ENCODE data around the gene PITPNM3. TPM values are rescaled to one million over a fixed set of nuclear protein-coding genes. Genes with fewer than 3 reads are reported as not detected.

PITPNM3 gene
- total and polyA plus RNA-seq, 10 donors, result 5.4 to 215 (median 125) TPM

DNA sequence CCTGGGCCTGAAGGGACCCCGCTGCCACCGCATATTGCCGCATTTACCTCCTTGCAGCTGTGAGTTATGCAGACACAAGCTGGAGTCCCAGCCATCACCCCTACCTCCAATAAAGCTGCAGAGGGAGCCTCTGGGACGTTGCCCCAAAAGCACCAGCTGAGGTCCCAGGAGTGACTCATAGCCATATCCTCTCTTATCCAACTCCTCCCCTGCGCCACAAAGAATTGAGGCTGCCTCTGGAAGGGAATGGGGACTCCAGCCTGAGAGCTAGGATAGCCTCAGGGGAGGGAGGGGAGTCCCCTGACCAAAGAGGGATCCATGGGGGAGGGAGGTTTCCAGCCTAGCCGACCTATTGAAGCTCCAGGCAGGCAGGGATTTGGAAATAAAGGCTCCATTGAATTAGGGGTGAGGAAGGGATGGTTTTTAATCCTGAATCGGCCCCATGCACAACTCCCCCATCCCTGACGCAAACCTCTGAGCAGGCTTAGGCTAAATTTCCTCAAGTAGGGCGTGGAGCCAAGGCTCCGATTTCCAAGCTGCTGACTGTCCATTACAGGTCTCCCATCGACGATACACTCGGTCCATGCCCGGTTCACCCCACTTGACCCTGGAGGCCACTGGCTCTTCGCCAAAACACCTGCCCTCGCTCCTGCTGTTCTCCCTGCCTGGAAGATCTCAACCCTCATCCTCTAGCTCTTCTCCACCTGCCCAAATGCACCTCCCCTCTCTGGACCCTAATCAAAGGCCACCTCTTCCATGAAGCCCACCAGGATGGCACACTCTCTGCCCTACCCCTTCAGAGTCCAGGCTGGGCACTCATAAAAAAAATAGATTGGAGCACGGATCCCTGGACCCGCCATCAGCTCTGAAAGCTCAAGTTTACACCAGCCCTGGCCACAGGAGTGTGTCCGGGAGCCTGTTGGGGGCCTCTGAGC is 84.6 kb downstream of the PITPNM3 start:
- H3K27me3 ChIP-seq (replicated peaks in 1 of 7), result no peaks in the 10 kb centered on the region
- H3K4me1 ChIP-seq, result peaks cover 0 to 58% (median 31%) of the 10 kb centered on the region in 6 donors
- peak overlapping the region in 7 of 8 donors; percentile 19 to 66 (median 55) for H3K27ac ChIP-seq
- WGBS, 5 donors, result 70 to 76% (median 72%) methylated on average over 14 to 19 of the region's 19 CpGs
- no peak overlapping the region for H3K4me3 ChIP-seq
- no peak for DNase-seq
- H3K36me3 ChIP-seq, result peaks cover 0 to 96% (median 13%) of the 10 kb centered on the region in 6 donors
- no peaks in the 10 kb centered on the region for H3K9me3 ChIP-seq
- intact Hi-C loops (cut with DNase I; ENCODE audit: low total_unique reads), result loop anchor here (5.0 kb wide), 2 partner anchors 86 to 176 kb away; partner anchors contain the start of gene PITPNM3
- TF ChIP-seq, protein P1, sequence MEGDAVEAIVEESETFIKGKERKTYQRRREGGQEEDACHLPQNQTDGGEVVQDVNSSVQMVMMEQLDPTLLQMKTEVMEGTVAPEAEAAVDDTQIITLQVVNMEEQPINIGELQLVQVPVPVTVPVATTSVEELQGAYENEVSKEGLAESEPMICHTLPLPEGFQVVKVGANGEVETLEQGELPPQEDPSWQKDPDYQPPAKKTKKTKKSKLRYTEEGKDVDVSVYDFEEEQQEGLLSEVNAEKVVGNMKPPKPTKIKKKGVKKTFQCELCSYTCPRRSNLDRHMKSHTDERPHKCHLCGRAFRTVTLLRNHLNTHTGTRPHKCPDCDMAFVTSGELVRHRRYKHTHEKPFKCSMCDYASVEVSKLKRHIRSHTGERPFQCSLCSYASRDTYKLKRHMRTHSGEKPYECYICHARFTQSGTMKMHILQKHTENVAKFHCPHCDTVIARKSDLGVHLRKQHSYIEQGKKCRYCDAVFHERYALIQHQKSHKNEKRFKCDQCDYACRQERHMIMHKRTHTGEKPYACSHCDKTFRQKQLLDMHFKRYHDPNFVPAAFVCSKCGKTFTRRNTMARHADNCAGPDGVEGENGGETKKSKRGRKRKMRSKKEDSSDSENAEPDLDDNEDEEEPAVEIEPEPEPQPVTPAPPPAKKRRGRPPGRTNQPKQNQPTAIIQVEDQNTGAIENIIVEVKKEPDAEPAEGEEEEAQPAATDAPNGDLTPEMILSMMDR (IDR thresholded peaks at IDR 0.05 in 8 of 11, conservative IDR thresholded peaks at IDR 0.05 in 3 of 11), result no peak
- TF ChIP-seq POLR2A (IDR thresholded peaks at IDR 0.05), result no peak
- TF ChIP-seq POLR2AphosphoS5 (IDR thresholded peaks at IDR 0.05), result no peak

DNA sequence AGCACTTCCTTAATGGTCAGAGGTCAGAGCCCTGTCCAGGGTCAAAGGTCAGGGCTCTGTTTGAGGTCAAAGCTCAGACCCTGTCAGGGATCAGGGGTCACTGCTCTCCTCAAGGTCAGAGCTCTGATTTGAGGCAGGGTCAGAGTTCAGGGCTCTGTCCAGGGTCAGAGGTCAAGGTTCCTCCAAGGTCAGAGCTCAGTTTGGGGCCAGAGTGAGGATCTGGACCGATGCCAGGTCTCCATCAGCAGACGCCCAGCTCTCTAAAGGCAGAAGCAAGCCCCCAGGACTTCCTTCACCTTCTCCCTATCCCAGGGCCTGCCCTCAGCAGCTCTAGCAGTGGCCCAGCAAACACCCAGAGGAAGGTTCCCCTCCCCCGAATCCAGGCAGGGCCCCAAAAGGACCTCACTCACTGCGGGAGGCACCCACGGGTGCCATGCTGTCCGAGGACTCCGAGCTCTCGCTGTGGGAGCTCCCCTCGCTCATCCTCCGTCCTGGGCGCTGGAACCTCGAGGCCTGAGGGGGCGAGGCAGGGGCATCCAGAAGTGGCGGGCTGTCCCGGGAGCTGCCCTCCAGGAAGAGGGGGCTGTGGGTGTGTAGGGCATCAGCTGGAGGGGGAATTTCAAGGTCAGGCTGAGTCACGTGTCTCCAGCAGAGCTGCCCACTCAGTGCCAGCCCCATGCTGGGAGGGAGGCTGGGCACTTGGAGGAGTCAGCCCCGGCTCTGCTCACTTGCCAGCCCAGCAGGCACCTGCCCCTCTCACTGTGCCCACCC is 85.4 kb downstream of the PITPNM3 start:
- peak overlapping the region in 5 of 8 donors; percentile 48 to 66 (median 59) for H3K27ac ChIP-seq
- intact Hi-C loops (cut with DNase I; ENCODE audit: low total_unique reads), result loop anchor here (5.0 kb wide), 2 partner anchors 86 to 176 kb away; partner anchors contain the start of gene PITPNM3
- DNase-seq, result no peak
- H3K36me3 ChIP-seq, result peaks cover 0 to 95% (median 13%) of the 10 kb centered on the region in 6 donors
- peaks cover 0 to 49% (median 27%) of the 10 kb centered on the region in 6 donors for H3K4me1 ChIP-seq
- TF ChIP-seq, protein P1 (IDR thresholded peaks at IDR 0.05 in 8 of 11, conservative IDR thresholded peaks at IDR 0.05 in 3 of 11), result no peak
- no peak for TF ChIP-seq POLR2A (IDR thresholded peaks at IDR 0.05)
- peak; percentile 56 to 77 (median 62) for TF ChIP-seq POLR2AphosphoS5 (IDR thresholded peaks at IDR 0.05)
- 71 to 82% (median 76%) methylated on average over 15 to 17 of the region's 17 CpGs for WGBS, 5 donors
- H3K4me3 ChIP-seq, result no peak overlapping the region
- H3K9me3 ChIP-seq, result no peaks in the 10 kb centered on the region
- no peaks in the 10 kb centered on the region for H3K27me3 ChIP-seq (replicated peaks in 1 of 7)

DNA sequence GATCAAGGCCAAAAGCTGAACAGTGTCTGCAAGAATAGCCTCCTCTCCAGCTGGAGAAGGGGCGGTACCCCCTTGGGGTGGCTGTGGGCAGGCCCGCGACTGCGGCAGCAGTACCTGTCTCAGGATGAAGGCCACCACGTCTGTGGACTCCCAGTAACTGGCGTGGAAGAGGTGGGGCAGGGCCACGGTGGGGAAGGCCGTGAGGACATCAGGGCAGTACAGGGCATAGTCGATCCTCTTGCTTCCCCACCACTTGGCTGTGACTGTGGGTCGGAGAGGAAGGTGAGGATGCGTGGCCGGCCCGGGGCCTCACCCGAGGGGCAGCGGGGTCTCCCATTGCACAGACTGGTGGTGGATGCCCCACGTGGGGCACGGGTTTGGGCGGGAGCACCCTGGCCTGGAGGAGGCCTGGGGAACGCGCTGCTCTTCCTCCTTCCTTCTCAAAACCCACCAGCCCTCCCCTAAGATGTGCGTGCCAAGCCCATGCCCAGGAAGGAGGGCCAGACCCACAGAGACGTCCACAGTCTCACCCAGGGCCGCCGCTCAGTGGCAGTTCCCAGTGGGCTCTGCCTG is 86.1 kb downstream of the PITPNM3 start:
- TF ChIP-seq POLR2A (IDR thresholded peaks at IDR 0.05) (no peak), POLR2AphosphoS5 (IDR thresholded peaks at IDR 0.05) (peak in 2 of 3 donors; percentile 18 to 52)
- TF ChIP-seq, protein P1 (IDR thresholded peaks at IDR 0.05 in 8 of 11, conservative IDR thresholded peaks at IDR 0.05 in 3 of 11), result no peak
- no peaks in the 10 kb centered on the region for H3K9me3 ChIP-seq
- no peak overlapping the region for H3K4me3 ChIP-seq
- DNase-seq, result no peak
- no peaks in the 10 kb centered on the region for H3K27me3 ChIP-seq (replicated peaks in 1 of 7)
- peaks cover 0 to 95% (median 13%) of the 10 kb centered on the region in 6 donors for H3K36me3 ChIP-seq
- intact Hi-C loops (cut with DNase I; ENCODE audit: low total_unique reads), result loop anchor here (5.0 kb wide), 2 partner anchors 87 to 177 kb away; partner anchors contain the start of gene PITPNM3
- WGBS, 5 donors, result 77 to 84% (median 81%) methylated on average over 22 to 24 of the region's 24 CpGs
- peak overlapping the region in 6 of 8 donors; percentile 13 to 66 (median 57) for H3K27ac ChIP-seq
- peaks cover 0 to 42% (median 27%) of the 10 kb centered on the region in 6 donors for H3K4me1 ChIP-seq

All from spleen (tissue), 11 donors.